CD4-positive, alpha-beta memory T cell (primary cell): ENCODE measurements around the gene DGKB. TPM values are rescaled to one million over a fixed set of nuclear protein-coding genes. Genes with fewer than 3 reads are reported as not detected.

Experiments used
- CTCF ChIA-PET: fragments of 350-600 bp; sonication (Branson Sonifier 250); formaldehyde crosslinking; loops from one replicate; lab custom pipeline; 2021; ENCODE audit warnings: inconsistent platforms; ENCODE audit not compliant: partially characterized antibody; lab: Charles Lee
- POLR2A ChIA-PET: fragments of 350-600 bp; sonication (Branson Sonifier 250); formaldehyde crosslinking; loops from one replicate; lab custom pipeline; 2021; ENCODE audit not compliant: partially characterized antibody; lab: Charles Lee
- DNase-seq, 5 donors: peaks; one replicate each; pipeline versions ENCODE4 v3.0.0 to v3.0.0-alpha.2; 2020 to 2022; ENCODE audit warnings: mixed read lengths in 1 of 5
- H3K27ac ChIP-seq: one replicate; pipeline ENCODE4 v1.7.0; 2013; ENCODE audit warnings: low read depth, low read length
- H3K27me3 ChIP-seq: 2 replicates; pipeline ENCODE4 v1.7.0; 2013; ENCODE audit warnings: mild to moderate bottlenecking, low read length, moderate library complexity; ENCODE audit not compliant: insufficient read depth
- H3K36me3 ChIP-seq: 2 replicates; pipeline ENCODE4 v1.7.0; 2013; ENCODE audit warnings: mild to moderate bottlenecking, low read length, moderate library complexity; ENCODE audit not compliant: insufficient read depth
- H3K4me1 ChIP-seq: 2 replicates; pipeline ENCODE4 v1.7.0; 2013; ENCODE audit warnings: mild to moderate bottlenecking, low read length, moderate library complexity; ENCODE audit not compliant: insufficient read depth
- H3K4me3 ChIP-seq, 2 donors: one replicate each; pipeline ENCODE4 v1.7.0; 2013; ENCODE audit warnings: low read length in 2 of 2, mild to moderate bottlenecking in 1 of 2
- H3K9me3 ChIP-seq, 2 donors: one replicate each; pipeline ENCODE4 v1.7.0; 2013; ENCODE audit warnings: low read length in 2 of 2, control low read depth in 1 of 2; ENCODE audit not compliant: control insufficient read depth in 1 of 2
- H3K27ac Mint-ChIP-seq, 7 donors: one replicate each; pipeline ENCODE4 v1.8.0; 2020 to 2021; ENCODE audit warnings: mixed read lengths in 7 of 7, mild to moderate bottlenecking in 6 of 7, inconsistent platforms in 3 of 7, moderate library complexity in 3 of 7
- H3K27me3 Mint-ChIP-seq, 2 donors: one replicate each; pipeline ENCODE4 v1.8.0; 2020 to 2021; ENCODE audit warnings: mixed read lengths in 2 of 2
- H3K36me3 Mint-ChIP-seq, 2 donors: one replicate each; pipeline ENCODE4 v1.8.0; 2020 to 2021; ENCODE audit warnings: mixed read lengths in 2 of 2, inconsistent platforms in 1 of 2, mild to moderate bottlenecking in 1 of 2
- H3K4me1 Mint-ChIP-seq, 4 donors: one replicate each; pipeline ENCODE4 v1.8.0; 2020 to 2021; ENCODE audit warnings: mixed read lengths in 4 of 4, mild to moderate bottlenecking in 1 of 4
- H3K4me3 Mint-ChIP-seq, 8 donors: one replicate each; pipeline ENCODE4 v1.8.0; 2020 to 2021; ENCODE audit warnings: mixed read lengths in 8 of 8, mild to moderate bottlenecking in 7 of 8, moderate library complexity in 6 of 8, inconsistent platforms in 3 of 8
- H3K9me3 Mint-ChIP-seq, 8 donors: one replicate each; pipeline ENCODE4 v1.8.0; 2020 to 2021; ENCODE audit warnings: mixed read lengths in 8 of 8, mild to moderate bottlenecking in 5 of 8, inconsistent platforms in 3 of 8, moderate library complexity in 1 of 8
- intact Hi-C: fragments of 100-400 bp; cut with micrococcal nuclease; formaldehyde crosslinking; loops from one replicate; pipeline ENCODE4 v1.15.1; 2023
- polyA plus RNA-seq, 2 donors: library from polyadenylated mRNA; unstranded; fragments of 300-500 nt; fragmentation: Illumina TruSeq; gene quantifications; one replicate each; pipeline ENCODE4 v1.2.3, GENCODE V29; 2021
- total RNA-seq, 2 experiments: library from RNA; stranded (reverse); gene quantifications; one replicate each; pipeline ENCODE4 v1.2.3, GENCODE V29; 2021

Gene DGKB
- total and polyA plus RNA-seq, 4 experiments from 2014 or later = not detected

DNA sequence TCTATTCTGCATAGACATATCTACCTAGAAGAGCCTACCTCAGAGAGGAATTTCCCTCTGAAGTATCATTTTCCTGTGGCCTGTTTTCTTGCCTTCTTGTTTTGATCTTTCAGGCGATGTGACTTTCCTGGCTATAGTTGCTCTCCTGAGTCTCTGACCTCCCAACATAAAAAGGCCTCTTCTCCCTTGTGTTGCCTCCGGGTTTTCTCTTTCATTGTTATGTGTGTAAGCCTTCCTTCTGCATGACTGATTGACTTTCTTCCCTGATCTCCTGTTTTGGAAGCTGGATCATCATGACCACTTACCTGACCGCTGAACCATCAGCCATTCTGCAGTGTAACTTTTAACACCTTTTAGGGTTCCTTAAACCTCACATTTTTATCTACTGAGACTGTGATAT is 471.6 kb downstream of the DGKB start:
- H3K4me3 Mint-ChIP-seq = no peak overlapping the region
- Histone ChIP-seq H3K27ac (no peak overlapping the region), H3K9me3 (no peaks in the 10 kb centered on the region), H3K27me3 (no peaks in the 10 kb centered on the region), H3K4me1 (no peaks in the 10 kb centered on the region), H3K36me3 (no peaks in the 10 kb centered on the region), H3K4me3 (no peak overlapping the region)
- ChIA-PET POLR2A (no interaction called here), CTCF (no interaction called here)
- H3K9me3 Mint-ChIP-seq = peaks cover 0 to 4% (median 1%) of the 10 kb centered on the region in 8 donors
- no peak overlapping the region for H3K27ac Mint-ChIP-seq
- peaks cover 0 to 2% of the 10 kb centered on the region in 2 donors for H3K27me3 Mint-ChIP-seq
- DNase-seq = no peak
- no peaks in the 10 kb centered on the region for H3K36me3 Mint-ChIP-seq
- H3K4me1 Mint-ChIP-seq = no peaks in the 10 kb centered on the region
- intact Hi-C loops = no loop called here

DNA sequence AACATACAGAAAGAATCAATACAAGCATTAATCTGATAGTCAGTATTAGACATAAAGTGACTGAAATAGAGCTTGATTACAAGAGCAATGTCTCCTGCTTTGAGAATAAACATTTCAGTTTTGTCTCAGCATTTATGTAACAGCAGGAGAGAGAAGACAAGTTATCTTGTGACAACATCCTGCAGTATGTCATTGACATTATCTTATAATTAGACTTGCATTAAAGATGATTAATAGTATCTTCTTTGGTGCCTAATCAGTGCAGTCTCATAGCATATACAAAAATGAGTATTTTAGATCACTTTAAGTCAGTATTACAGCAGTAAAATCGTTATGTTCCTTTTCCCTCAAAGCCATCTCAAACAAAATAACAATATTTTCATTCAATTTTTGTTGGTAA is 477.0 kb downstream of the DGKB start:
- Mint-ChIP-seq H3K27ac (no peak overlapping the region), H3K27me3 (peaks cover 0 to 2% of the 10 kb centered on the region in 2 donors), H3K4me3 (no peak overlapping the region), H3K4me1 (peaks cover 0 to 4% (median 0%) of the 10 kb centered on the region in 4 donors), H3K36me3 (no peaks in the 10 kb centered on the region), H3K9me3 (peaks cover 0 to 4% (median 1%) of the 10 kb centered on the region in 8 donors)
- Histone ChIP-seq H3K9me3 (no peaks in the 10 kb centered on the region), H3K36me3 (no peaks in the 10 kb centered on the region), H3K27ac (no peak overlapping the region), H3K4me3 (no peak overlapping the region), H3K4me1 (no peaks in the 10 kb centered on the region), H3K27me3 (no peaks in the 10 kb centered on the region)
- DNase-seq = no peak
- CTCF ChIA-PET = no interaction called here
- intact Hi-C loops = no loop called here
- POLR2A ChIA-PET = no interaction called here

DNA sequence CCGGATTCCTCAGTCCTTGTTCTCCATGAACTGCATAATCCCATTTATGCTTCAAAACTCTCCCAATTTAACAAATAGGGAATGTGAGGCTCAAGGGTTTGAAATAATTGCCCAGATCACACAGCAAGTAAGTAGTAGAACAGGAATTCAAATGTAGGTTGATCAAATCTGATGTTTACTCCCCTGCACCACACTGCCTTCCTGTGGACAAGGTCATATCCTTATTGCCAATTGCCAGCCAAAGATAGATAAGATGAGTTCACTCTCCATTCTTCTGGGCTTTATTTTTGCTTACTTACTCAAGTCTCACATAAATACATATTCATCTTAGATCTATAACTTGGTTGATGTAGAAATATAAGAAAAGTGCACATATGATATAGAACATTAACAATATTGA is 477.9 kb downstream of the DGKB start:
- no peak overlapping the region for H3K27ac Mint-ChIP-seq
- POLR2A ChIA-PET = no interaction called here
- intact Hi-C loops = no loop called here

DNA sequence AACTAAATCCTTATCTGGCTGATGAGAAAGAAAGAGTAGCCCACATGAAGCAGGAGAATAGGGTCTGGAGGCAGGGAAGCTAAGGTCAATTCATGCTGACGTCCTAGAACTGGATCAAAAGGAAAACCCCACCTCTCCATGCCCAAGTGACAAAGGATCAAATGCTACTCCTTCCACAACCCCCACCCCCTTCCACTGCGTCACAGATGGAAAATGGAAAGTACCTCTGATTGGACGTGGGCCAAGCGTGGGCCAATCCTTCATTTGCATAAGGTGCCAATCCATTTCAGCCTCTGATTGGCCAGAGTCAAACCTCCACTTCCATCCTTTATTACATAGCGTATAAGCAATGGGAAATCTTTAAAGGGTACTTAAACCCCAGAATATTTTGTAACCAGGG is 481.8 kb downstream of the DGKB start:
- ChIA-PET POLR2A (no interaction called here), CTCF (no interaction called here)
- intact Hi-C loops = no loop called here
- Histone ChIP-seq H3K4me3 (no peak overlapping the region), H3K27me3 (no peaks in the 10 kb centered on the region), H3K36me3 (no peaks in the 10 kb centered on the region), H3K4me1 (no peaks in the 10 kb centered on the region), H3K9me3 (no peaks in the 10 kb centered on the region), H3K27ac (no peak overlapping the region)
- no peaks in the 10 kb centered on the region for H3K9me3 Mint-ChIP-seq
- H3K27me3 Mint-ChIP-seq = no peaks in the 10 kb centered on the region
- no peak overlapping the region for H3K27ac Mint-ChIP-seq
- DNase-seq = no peak
- H3K36me3 Mint-ChIP-seq = no peaks in the 10 kb centered on the region
- peaks cover 0 to 5% (median 0%) of the 10 kb centered on the region in 4 donors for H3K4me1 Mint-ChIP-seq
- no peak overlapping the region for H3K4me3 Mint-ChIP-seq

More for the DNA sequence above, 477.9 kb downstream of the DGKB start:
- H3K27me3 Mint-ChIP-seq = peaks cover 0 to 2% of the 10 kb centered on the region in 2 donors
- no peak overlapping the region for H3K4me3 Mint-ChIP-seq
- no peaks in the 10 kb centered on the region for H3K27me3 ChIP-seq
- no peak for DNase-seq
- H3K4me1 Mint-ChIP-seq = peaks cover 0 to 5% (median 0%) of the 10 kb centered on the region in 4 donors
- no peak overlapping the region for H3K4me3 ChIP-seq
- H3K4me1 ChIP-seq = no peaks in the 10 kb centered on the region
- H3K27ac ChIP-seq = no peak overlapping the region
- H3K9me3 ChIP-seq = no peaks in the 10 kb centered on the region
- H3K9me3 Mint-ChIP-seq = peaks cover 0 to 4% (median 1%) of the 10 kb centered on the region in 8 donors
- H3K36me3 ChIP-seq = no peaks in the 10 kb centered on the region
- no peaks in the 10 kb centered on the region for H3K36me3 Mint-ChIP-seq
- CTCF ChIA-PET = no interaction called here

DNA sequence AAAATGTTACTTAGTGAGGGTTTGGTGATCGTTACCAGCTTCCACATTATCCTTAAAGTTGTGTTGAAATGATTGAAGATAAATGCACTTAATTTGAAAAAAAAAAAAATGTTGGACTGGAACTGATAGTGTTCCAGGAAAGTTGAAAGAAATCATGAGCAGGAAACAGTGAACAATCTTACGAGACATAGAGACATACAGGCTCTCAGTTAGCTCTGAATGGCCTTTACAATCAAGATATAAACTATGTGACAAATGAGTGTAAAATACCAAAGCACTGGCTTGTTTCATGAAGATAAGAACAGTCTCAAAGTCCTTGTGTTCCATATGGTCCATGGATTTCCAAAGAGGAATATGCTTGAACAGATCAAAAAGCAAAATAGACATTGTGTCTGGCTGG is 483.0 kb downstream of the DGKB start:
- no peak overlapping the region for H3K4me3 Mint-ChIP-seq
- ChIA-PET CTCF (no interaction called here), POLR2A (no interaction called here)
- Histone ChIP-seq H3K9me3 (no peaks in the 10 kb centered on the region), H3K4me3 (no peak overlapping the region), H3K27me3 (no peaks in the 10 kb centered on the region), H3K4me1 (no peaks in the 10 kb centered on the region), H3K27ac (no peak overlapping the region), H3K36me3 (no peaks in the 10 kb centered on the region)
- no peak overlapping the region for H3K27ac Mint-ChIP-seq
- no peaks in the 10 kb centered on the region for H3K36me3 Mint-ChIP-seq
- intact Hi-C loops = no loop called here
- H3K9me3 Mint-ChIP-seq = no peaks in the 10 kb centered on the region
- no peaks in the 10 kb centered on the region for H3K27me3 Mint-ChIP-seq
- peaks cover 0 to 5% (median 0%) of the 10 kb centered on the region in 4 donors for H3K4me1 Mint-ChIP-seq
- no peak for DNase-seq

DNA sequence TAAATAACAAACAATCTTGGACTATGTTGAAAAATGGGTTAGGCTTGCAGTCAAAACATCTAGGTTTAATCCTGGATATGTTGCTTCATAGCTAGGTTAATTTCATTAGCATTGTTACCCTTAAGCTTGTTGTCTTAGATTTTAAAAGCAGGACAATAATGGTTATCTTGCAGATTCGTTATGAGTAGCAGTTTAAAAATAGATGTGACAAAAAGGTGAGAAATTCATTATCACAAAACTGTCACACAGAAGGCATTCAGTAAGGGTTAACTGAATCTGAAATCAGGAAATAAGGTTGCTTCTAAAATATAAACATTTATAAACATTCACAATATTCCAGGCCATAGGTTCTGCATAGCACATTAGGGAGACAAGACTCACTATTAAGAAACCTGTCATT is 483.9 kb downstream of the DGKB start:
- no peak overlapping the region for H3K4me3 ChIP-seq
- no peaks in the 10 kb centered on the region for H3K27me3 Mint-ChIP-seq
- intact Hi-C loops = no loop called here
- no peak overlapping the region for H3K27ac Mint-ChIP-seq
- H3K4me1 Mint-ChIP-seq = peaks cover 0 to 5% (median 0%) of the 10 kb centered on the region in 4 donors
- H3K9me3 Mint-ChIP-seq = no peaks in the 10 kb centered on the region
- H3K4me3 Mint-ChIP-seq = no peak overlapping the region
- H3K36me3 Mint-ChIP-seq = no peaks in the 10 kb centered on the region
- ChIA-PET POLR2A (no interaction called here), CTCF (no interaction called here)
- DNase-seq = no peak
- no peaks in the 10 kb centered on the region for H3K4me1 ChIP-seq
- H3K36me3 ChIP-seq = no peaks in the 10 kb centered on the region
- H3K9me3 ChIP-seq = no peaks in the 10 kb centered on the region
- no peak overlapping the region for H3K27ac ChIP-seq
- H3K27me3 ChIP-seq = no peaks in the 10 kb centered on the region

DNA sequence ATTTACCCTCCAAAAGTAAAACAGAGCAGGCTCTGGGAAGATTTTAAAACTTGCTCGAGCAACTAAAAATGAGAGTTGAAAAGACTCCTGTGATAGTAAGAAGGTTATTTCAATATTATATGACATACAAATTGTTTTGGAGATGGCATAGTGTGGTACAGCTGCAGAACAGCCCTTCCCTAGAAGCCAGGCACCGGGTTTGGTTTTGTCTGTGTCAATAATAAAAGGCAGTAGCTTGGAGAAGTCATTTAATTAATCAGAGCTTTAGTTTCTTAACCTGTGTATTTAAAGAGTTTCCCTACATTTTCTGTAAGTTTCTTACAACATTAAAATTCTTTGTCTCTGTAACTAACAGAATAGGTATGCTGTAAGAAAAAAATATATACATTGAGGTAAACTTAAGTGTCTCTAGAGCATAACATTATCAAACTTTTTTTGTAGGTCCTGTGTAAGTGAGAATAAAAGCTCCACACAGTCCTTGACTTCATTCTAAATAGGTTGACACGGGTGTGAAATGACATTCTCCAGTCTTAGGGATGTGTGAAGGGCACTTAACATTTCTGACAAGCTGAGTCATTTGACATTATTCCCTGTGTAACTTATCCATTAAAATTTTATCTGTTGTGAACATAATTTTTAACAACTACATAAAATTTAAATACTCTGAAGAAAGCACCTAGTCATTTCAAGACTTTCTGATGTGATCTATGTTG is 488.1 kb downstream of the DGKB start:
- no peaks in the 10 kb centered on the region for H3K27me3 Mint-ChIP-seq
- ChIA-PET CTCF (no interaction called here), POLR2A (no interaction called here)
- no peak for DNase-seq
- H3K36me3 Mint-ChIP-seq = no peaks in the 10 kb centered on the region
- H3K9me3 Mint-ChIP-seq = peaks cover 0 to 2% (median 0%) of the 10 kb centered on the region in 8 donors
- no peaks in the 10 kb centered on the region for H3K27me3 ChIP-seq
- no peaks in the 10 kb centered on the region for H3K4me1 ChIP-seq
- H3K4me3 ChIP-seq = no peak overlapping the region
- H3K4me3 Mint-ChIP-seq = no peak overlapping the region
- no peak overlapping the region for H3K27ac ChIP-seq
- H3K9me3 ChIP-seq = no peaks in the 10 kb centered on the region
- no peak overlapping the region for H3K27ac Mint-ChIP-seq
- intact Hi-C loops = no loop called here
- H3K36me3 ChIP-seq = no peaks in the 10 kb centered on the region
- no peaks in the 10 kb centered on the region for H3K4me1 Mint-ChIP-seq
